Lower leg skin (tissue), 4 donors: Measurements from ENCODE around the gene RUNX1. TPM values are rescaled to one million over a fixed set of nuclear protein-coding genes. Genes with fewer than 3 reads are reported as not detected.

Experiments
- DNase-seq, 2 donors: peaks; one replicate each; pipeline ENCODE4 v3.0.0-alpha.2; 2019; ENCODE audit warnings: low spot score in 2 of 2
- H3K4me3 ChIP-seq: fragments of 200-600 bp; sonication (generic); 2 replicates; pipeline ENCODE4 v1.5.1; 2017; ENCODE audit warnings: mild to moderate bottlenecking, low read depth; ENCODE audit not compliant: poor library complexity, severe bottlenecking
- POLR2A ChIP-seq, 2 donors: fragments of 450-650 bp; IDR thresholded peaks; one replicate each; pipeline ENCODE4 v1.6.1; 2016 to 2017; ENCODE audit warnings: antibody characterized with exemption in 2 of 2, mild to moderate bottlenecking in 1 of 2, moderate library complexity in 1 of 2
- WGBS, 2 donors: methylation state at CpG; one replicate each; pipeline ENCODE4 v1.1.5; 2018; 5-methylcytosine and 5-hydroxymethylcytosine counted together
- intact Hi-C: fragments of 100-400 bp; cut with DNase I; formaldehyde crosslinking; loops from one replicate; pipeline ENCODE4 v1.15.0; 2023; ENCODE audit warnings: low total_unique reads
- total RNA-seq, 4 donors: library from RNA; depleted of rRNA; stranded (reverse); fragments of >200 nt; gene quantifications; one replicate each; pipeline ENCODE4 v1.1.0, GENCODE V29; 2016
- TF ChIP-seq, protein P1 (sequence below), 3 donors: fragments of 450-650 bp; IDR thresholded peaks; one replicate each; pipeline ENCODE4 v1.5.1; 2016; ENCODE audit warnings: antibody characterized with exemption in 3 of 3, mild to moderate bottlenecking in 3 of 3, moderate library complexity in 2 of 3

Gene RUNX1
- total RNA-seq, 4 donors from 2014 or later: 7.3 to 29.1 (median 18.1) TPM

DNA sequence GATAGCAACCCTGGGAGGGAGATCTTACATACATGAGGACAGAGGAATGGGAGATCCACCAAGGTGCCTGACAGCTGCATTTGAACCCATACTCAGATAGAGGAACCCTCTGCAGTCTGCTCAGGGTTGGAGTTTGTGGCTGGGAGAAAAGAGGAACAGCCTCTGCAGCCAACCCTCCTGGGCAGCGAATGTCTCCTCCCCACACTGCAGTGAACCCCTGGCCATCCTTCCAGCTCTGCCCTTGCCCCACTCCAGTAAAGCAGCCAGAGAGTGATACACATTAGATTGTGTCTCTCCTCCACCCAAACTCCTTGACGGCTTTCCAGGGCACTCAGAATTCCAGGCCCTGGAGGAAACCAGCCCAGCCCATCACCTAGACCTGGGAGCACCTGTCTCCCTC lies 137.7 kb downstream of the RUNX1 start:
- intact Hi-C loops: no loop called here
- H3K4me3 ChIP-seq: no peak overlapping the region
- no peak for DNase-seq
- WGBS, 2 donors: 84 to 90% methylated on average over 2 of the region's 2 CpGs
- no peak for TF ChIP-seq POLR2A (IDR thresholded peaks at IDR 0.05)
- TF ChIP-seq, protein P1, sequence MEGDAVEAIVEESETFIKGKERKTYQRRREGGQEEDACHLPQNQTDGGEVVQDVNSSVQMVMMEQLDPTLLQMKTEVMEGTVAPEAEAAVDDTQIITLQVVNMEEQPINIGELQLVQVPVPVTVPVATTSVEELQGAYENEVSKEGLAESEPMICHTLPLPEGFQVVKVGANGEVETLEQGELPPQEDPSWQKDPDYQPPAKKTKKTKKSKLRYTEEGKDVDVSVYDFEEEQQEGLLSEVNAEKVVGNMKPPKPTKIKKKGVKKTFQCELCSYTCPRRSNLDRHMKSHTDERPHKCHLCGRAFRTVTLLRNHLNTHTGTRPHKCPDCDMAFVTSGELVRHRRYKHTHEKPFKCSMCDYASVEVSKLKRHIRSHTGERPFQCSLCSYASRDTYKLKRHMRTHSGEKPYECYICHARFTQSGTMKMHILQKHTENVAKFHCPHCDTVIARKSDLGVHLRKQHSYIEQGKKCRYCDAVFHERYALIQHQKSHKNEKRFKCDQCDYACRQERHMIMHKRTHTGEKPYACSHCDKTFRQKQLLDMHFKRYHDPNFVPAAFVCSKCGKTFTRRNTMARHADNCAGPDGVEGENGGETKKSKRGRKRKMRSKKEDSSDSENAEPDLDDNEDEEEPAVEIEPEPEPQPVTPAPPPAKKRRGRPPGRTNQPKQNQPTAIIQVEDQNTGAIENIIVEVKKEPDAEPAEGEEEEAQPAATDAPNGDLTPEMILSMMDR (IDR thresholded peaks at IDR 0.05): no peak

DNA sequence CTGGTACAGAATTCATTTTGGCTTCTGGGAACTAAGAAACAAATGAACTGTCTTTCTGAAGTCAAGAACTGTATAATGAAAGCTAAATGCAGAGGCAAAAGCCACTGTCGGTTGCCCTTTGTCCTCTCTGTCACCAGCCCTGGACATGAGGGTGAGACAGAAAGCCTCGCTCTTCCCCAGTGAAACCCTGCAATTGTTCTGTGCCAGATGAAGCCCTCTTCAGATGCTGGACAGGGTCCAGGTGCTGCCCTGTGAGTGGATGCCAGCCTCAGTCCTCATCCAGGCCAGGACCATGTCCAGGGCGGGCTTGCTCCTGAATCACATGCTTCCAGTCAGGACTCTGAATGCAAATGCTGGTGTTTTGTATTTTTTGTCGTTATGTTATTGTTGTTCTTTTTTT lies 138.7 kb downstream of the RUNX1 start:
- DNase-seq: no peak
- TF ChIP-seq, protein P1 (IDR thresholded peaks at IDR 0.05): no peak
- no peak for TF ChIP-seq POLR2A (IDR thresholded peaks at IDR 0.05)
- WGBS, 2 donors: 81 to 90% methylated on average over 4 of the region's 4 CpGs

DNA sequence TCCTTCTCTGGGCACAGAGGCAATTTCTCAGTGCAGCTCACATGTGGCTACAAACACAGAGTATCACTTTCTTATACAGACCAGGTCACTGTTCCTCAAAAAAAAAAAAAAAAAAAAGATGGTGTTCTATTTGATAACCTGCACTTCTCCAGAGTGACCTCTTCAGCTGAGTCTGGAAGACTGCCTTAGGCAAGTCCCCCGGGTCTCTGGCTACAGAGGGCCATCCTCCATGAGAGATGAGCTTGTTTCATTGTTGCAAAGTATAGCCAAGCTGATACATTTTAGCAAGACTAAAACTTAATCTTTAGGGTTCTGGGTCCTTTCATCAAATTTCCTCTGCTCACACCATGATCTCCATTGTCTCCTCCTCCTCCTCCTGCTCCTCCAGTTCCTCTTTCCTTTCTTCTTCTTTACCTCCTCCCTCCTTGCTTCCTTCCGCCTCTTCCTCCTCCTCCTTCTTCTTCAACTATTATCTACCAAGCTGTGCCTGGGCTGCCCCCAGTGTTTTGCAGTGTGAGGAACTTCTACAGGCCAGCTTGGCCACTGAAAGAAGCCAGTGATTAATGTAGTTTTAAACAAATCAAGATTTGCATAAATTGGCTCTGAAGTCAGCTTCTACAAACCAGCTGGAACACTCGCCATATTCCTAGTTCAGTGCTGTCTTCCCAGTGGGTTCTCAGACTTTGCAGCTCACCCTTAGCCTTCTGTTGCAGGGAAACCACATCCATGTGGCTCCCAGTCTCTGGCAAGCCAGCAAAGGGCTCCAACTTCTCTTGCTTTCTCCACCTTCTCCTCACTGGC lies 139.4 kb downstream of the RUNX1 start:
- TF ChIP-seq POLR2A (IDR thresholded peaks at IDR 0.05): no peak
- TF ChIP-seq, protein P1 (IDR thresholded peaks at IDR 0.05): no peak
- intact Hi-C loops: no loop called here
- no peak for DNase-seq
- 56 to 66% methylated on average over 3 of the region's 3 CpGs for WGBS, 2 donors
- no peak overlapping the region for H3K4me3 ChIP-seq

More for the DNA sequence above, 138.7 kb downstream of the RUNX1 start:
- intact Hi-C loops: no loop called here
- H3K4me3 ChIP-seq: no peak overlapping the region

DNA sequence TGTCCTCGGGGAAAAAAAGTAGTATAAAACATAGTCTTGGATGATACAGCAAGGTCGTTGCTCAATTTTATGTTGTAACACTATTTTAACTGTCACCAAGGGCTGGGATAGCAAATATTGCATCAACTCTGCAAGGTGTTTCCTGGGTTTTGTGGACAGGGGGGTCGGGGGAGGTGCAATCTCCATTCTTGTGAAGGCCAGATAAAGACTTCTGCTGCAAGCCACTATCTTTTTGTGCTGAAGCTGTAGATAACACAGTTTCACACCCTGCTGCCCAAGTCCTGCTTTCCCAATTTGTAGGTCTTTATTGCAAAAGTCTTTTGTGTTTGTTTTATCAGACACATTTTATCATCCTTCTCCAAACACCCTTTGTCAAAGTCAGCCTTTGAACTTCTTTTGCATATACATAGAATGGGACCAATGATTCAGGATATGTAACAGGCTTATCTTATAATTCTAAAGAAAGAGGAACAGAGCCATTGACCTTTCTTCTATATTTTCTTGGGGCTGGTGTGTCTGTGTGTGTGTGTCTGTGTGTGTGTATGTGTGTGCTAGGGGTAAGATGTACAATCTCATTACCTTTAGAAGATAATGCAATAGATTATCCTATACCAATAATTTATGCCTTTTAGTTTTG lies 140.6 kb downstream of the RUNX1 start:
- intact Hi-C loops: no loop called here
- no peak for TF ChIP-seq POLR2A (IDR thresholded peaks at IDR 0.05)
- TF ChIP-seq, protein P1 (IDR thresholded peaks at IDR 0.05): no peak
- DNase-seq: no peak
- no peak overlapping the region for H3K4me3 ChIP-seq
- 32 to 41% methylated on average over 3 of the region's 3 CpGs for WGBS, 2 donors

GRCh38 chr21:34907461-34908418 lies 141.4 kb downstream of the RUNX1 start:
- TF ChIP-seq POLR2A (IDR thresholded peaks at IDR 0.05): no peak
- TF ChIP-seq, protein P1 (IDR thresholded peaks at IDR 0.05): no peak
- DNase-seq: no peak
- intact Hi-C loops: no loop called here
- H3K4me3 ChIP-seq: no peak overlapping the region
- WGBS, 2 donors: 71 to 75% methylated on average over 7 of the region's 7 CpGs
